LoVo (cell line): ENCODE data around the gene C20orf96.
"Not testable (repeated sequence)": the region's sequence is repeated elsewhere in the genome, so short reads cannot be mapped to it uniquely, and the experiment has no call there.

ENCODE experiments used
- DNase-seq: peaks from one replicate; pipeline ENCODE4 v3.0.0-alpha.2; 2016; ENCODE audit warnings: low spot score

Gene C20orf96

DNA sequence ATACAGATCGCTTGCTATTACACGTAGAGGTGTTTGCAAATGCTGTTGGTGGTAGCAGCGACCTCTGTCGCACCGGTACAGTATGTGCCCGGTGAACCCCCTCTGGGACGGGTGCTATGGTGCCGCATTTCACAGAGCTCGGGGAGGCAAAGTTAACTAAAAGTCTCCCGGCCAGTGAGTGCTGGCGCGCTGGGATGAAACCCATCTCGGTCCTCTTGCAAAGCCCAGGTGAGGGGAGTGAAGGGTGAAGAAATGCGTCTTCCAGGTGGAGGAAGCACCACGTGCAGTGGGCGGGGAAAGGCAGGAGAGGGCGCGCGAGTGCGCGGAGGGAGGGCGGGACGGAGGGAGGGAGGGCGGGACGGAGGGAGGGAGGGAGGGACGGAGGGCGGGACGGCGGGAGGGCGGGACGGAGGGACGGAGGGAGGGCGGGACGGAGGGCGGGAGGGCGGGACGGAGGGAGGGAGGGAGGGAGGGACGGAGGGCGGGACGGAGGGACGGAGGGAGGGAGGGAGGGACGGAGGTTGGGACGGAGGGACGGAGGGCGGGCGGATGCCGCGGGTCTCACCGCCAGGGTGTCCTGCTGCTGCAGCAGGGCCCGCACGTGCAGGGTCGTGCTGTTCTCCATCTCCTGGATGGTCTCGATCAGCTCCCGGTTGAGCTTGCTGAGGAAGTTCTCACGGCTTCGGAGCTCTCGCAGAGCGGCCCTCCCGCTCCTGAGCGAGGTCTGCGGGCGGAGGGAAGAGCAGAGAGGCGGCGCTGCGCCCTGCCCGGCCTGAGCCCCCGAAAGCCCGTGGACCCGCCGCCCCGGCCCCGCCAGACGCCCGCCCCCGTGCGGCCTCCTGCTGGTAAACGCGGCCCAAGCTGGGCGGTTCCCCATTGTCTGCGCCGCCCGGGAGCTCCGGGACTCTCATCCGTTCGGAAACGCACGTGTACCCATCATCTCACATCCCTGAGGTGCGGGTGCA lies 11.7 kb downstream of the C20orf96 start:
- DNase-seq = no peak

DNA sequence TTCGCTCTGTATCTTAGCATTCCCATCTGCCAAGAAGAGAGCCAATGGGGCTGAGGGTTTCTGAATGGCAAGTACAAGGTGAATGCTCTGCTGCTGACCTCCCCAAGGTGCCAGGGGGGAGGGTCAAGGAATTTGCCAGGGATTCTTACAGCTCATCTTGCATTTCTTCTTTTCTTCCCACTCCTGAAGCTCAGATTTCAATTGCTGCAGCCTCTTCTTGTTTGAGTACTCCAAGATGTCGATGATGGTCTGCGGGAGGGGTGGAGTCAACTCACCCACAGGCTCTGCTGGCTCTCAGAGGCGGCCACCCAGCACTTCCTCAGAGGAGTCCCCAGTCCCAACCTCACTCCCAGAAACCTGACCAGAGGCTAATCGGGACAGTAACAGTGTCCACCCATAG lies 12.4 kb downstream of the C20orf96 start:
- no peak for DNase-seq

DNA sequence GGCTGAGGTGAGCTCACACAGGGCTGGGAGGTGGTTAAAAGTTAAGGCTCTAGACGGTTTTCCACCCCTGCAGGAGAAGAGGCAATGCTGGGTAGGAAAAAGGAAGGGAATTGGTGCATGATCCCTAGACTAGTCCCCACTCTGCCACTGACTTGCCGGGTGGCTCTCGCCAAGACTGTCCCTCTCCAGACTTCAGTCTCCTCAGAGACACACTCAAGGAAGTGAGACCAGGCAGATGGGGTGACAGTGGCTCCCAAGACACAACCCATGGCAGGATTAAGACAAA lies 13.1 kb downstream of the C20orf96 start:
- no peak for DNase-seq

DNA sequence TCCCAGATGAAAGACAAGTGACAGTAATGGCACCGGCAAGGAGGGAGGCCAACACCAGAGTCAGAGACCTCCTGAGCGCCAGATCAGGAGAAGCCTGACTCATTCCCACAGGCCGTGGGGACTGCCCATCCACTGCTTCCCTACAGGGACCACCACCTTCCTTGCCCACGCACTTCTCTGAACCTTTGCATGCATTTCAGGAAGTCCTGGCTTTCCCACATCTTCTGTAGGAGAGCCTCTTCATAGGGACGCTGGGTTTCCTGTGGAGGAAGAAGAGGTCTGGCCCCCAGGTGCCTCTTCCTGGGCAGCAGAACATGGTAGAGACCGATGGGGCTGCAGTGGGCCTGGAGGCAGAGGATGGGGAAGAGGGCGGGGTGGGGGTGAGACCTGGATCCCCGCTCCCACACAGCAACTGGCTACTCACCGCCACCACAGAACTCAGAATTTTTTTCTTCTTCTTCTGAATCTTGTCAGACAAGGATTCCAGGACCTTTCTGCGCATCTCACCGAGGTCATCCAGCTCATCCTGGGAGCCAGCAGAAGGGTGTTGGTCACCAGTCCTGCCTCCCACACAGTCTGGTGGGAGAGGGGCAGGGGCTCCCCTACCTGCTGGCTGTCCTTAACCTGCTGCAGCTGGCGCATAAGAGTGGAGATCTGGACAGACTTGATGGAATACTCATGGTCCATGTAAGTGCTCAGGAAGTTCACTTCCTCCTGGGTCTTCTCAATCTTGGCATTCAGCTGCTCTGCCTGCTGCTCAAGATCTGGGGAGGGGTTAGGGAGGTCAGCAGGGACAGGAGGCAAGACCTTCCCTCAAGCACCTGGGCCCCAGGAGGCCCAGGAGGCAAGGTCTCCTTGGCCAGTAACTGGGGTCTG lies 13.7 kb downstream of the C20orf96 start:
- DNase-seq = no peak

DNA sequence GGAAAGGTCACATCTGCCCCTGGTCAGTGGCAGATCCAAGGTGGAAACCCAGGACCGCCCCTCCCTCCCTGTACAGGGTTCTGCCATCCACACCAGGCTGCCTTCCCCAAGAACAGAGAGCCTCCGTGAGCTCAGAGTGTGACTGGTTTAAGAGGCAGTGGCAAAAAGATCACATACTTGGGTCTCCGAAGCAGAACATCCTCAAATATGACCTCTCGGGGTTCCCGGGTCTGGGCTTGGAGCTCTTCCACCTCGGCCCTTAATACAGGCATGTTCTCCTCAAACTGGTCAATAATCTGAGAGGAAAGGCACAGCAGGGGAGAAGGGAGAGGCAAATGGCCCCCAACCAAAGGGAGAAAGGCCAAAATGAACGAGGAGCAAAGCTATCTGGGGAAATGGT lies 14.8 kb downstream of the C20orf96 start:
- no peak for DNase-seq

DNA sequence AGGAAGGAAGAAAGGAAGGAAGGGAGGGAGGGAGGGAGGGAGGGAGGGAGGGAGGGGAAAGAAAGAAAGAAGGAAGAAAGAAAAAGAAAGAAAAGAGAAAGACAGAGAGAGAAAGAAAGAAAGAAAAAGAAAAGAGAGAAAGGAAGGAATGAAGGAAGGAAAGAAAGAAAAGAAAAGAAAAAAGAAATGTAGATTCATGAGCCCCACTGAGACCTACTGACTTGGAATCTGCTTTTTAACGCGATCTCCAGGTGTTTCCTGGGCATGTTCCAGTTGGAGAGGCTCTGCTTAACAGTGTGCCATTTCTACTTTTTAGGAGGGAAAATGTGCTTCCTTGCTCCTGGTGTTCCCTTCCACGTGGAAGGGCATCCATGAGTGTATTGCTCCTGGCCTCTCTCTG lies 16.7 kb downstream of the C20orf96 start:
- DNase-seq = no peak

DNA sequence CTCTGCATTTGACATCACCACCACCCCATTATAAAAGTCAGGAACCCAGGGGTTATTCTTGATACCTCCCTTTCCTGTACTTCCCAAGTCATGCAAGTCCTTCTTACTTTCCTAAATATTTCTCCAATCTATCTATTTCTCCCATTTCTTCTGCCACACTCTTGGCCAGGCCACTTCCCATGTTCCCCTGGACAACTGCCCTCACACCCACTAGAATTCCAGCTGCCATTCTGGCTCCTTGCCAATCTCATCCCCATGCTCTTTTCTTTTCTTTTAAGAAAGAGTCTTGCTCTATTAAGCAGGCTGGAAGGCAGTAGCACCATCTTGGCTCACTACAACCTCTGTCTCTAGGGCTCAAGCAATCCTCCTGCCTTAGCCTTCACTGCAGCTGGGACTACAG lies 17.8 kb downstream of the C20orf96 start:
- DNase-seq = no peak

DNA sequence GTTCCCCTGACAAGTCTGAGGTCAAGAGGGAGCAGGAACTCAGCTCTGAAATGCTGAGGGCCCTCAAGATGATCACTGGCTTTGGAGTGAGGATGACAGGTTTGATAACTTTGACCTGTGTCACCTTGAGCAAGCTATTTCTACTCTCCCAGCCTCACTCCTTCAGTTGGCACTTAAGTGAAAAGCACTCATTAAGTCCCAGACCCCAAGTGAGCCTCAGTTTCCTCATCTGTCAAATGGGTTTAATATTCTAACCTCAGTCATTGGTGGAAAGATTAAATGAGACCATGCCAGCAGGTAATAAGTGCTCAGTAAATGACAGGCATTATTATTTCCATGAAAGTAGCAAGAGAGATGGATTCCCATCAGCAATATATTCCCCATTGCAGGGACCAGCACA lies 19.0 kb downstream of the C20orf96 start:
- no peak for DNase-seq

DNA sequence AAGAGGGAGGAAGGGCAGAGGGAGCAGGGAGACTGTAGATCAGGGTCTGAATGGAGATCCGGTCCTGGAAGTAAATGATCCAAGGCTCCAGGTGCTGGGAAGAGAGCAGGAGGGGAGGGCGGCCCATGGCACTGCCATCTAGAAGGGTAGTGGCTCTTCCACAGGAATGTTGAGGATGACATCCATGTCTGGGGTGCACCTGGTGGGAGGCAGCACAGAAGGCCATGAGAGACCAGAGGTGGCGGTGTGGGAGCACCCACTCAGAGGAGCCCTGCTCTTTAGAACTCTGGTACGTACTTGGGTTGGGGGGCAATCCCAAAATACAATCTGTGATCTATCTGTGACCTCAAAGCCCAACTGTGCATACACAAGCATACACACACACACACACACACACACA lies 19.5 kb downstream of the C20orf96 start:
- DNase-seq = no peak

DNA sequence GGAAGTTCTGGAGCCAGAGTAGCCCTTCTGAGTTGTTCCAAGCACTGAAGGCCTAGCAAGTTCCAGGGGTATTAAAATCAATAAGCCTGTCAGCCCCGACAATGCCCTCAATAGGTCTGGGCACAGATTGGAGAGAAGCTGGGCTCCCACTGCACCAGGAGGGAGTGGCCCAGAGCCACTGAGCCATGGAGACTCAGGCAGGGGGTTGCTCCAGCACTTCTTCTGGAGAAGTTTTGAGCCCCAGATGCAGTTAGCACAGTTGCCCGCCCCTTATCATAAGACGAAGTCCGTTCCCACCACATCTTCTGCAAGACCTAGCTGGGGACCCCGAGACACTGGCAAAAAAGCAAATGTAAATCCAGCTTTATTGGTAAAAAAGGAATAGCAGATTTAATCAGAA lies 20.0 kb downstream of the C20orf96 start:
- DNase-seq = no peak

DNA sequence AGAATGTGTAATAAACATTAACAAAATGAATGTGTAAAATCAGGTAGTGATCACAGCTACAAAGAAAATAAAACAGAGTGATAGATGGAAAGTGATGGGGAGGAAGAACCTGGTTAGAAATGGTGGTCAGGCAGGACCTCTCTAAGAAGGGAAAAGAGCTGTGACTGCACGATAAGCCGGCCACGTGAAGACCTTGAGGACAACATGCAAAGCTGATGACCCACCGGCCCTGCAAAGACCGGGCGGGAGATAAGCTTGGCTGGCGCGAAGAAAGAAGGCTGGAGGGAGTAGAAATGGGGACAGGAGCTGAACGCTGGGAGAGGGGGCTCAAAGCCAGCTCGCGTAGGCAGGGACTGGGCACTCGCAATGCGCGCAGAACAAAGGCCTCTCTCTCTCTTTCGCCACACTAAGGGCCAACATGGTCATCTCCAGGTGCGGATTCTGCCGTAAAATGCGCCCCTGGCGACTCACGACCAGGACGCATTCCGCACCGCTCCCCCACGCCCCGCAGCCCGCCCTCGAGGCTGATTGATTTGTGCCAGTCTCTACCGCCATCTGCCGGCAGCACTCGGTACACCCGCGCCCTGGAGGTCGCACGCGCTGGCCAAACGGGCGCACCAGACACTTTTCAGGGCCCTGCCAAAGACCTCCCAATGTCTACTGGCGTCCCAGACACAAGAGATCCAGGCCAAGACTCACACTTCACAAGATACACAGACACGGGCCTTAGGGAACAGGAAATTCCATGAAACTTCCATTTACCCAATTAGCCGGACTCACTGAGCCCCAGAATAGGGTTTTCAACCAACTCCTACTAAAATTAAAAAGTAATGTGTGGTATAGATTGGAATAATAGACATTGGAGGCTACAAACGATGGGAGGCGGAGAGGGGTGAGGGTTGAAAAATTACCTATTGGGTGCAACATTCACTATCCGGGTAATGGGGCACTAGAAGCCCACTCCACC lies 23.7 kb downstream of the C20orf96 start:
- peak; percentile 78 for DNase-seq

DNA sequence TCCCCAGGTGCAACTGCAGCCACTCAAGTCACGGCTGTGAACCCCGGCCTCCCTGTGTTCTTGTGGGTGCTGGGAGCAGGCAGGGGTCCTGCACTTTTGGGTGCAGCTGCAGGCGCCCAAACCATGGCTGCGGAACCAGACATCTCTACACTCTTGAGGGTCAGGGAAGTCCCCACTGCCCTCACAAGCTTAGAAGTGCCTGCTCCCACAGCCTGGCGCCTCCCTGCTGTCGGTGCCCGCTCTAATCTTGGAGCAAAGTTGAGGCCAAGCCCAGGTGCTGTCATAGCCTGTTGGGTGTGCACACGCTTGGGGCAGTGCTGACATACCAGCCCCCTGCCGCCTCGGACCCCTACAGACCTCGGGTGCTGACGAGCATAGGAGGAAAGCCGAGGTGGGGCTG lies 26.8 kb downstream of the C20orf96 start:
- no peak for DNase-seq

DNA sequence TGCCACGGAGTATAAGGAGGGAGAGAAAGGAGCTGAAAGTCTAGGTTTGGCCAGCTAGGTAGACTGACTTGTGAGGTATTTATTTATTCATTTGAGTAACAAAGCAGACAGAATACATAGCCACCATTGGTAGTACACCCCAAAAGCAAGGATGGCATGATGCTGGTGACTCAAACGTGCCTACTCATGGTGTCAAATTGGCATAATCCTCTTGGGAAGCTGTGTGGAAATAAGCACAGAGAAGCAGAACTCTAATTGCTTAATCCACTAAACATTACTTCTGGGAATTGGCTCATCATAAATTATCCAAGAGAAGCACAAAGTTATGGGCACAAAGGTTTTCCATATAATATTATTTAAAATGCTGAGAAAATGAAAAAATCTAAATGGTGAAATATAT lies 30.6 kb downstream of the C20orf96 start:
- no peak for DNase-seq

DNA sequence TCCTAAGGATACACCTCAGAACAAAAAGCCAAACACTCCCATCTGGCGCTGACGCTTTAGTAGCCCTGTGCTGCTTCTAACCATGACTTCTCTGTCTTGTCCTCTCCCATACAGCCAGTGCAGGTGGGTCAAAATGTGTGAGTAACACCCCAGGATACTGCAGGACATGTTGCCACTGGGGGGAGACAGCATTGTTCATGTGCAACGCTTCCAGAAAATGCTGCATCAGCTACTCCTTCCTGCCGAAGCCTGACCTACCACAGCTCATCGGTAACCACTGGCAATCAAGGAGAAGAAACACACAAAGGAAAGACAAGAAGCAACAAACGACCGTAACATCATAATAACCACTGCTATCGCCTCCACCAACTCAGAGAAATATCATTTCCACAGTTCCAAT lies 31.6 kb downstream of the C20orf96 start:
- DNase-seq = no peak

DNA sequence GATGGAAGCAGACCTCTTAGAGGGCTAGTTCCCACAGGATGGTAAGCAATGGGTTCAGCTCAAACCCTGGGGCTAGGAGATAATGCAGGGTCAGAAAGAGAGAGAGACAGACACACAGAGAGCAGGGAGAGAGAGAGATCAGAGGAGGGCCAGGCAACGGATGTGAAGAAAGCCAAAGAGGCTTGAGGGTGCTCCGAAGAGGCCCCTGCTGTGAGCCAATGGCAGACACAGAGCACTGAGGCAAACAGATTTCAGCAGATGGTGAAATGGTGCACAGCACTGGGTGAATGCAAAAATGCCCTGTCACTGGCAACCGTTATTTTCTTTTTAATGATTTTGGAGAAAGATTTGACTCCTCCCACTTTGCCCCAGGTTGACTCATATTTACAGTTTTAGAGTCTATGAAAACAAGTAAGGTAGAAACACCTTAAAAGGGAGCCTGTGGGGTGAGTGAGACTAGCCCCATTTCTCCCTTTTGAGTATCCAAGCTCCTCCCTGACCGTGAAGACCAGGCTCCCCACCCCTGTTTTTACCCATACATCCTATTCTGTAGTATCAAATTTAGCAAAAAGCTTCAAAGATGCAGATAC lies 32.2 kb downstream of the C20orf96 start:
- no peak for DNase-seq

DNA sequence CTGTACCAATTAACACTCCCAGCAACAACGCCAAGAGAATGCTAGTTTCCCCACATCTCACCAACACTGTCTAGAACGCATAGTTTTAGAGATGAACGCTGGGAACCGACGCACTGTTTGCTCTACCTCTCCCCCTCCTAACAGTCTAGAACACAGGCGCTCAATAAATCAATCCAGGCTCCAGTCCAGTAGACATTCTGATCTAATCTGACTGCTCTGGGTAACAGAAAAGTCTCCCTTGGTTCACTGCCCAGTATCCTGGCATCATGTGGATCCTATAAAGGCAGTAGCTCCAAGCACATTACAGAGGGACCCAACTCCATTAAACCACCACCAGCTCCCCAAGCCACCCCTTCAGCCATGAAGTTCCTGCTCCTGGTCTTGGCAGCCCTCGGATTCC lies 33.1 kb downstream of the C20orf96 start, which contains the start of gene DEFB132:
DEFB132 (plus strand) TSS at position 306 of the 400 bp plus-strand sequence; CDS start at position 361, 55 bp downstream.
- DNase-seq = no peak

DNA sequence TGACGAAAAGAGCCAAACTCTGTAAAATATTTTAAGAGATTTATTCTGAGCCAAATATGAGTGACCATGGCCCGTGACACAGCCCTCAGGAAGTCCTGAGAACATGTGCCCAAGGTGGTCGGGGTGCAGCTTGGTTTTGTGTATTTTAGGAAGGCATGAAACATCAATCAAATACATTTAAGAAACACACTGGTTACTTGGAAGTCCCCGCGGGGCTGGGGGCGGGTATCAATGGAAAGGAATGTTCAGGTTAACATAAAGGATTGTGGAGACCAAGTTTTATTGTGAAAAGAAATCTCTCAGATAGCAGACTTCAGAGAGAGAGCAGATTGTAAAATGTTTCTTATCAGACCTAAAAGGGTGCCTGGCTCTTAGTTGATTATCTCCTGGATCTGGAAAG lies 37.1 kb downstream of the C20orf96 start:
- not testable (repeated sequence) for DNase-seq

DNA sequence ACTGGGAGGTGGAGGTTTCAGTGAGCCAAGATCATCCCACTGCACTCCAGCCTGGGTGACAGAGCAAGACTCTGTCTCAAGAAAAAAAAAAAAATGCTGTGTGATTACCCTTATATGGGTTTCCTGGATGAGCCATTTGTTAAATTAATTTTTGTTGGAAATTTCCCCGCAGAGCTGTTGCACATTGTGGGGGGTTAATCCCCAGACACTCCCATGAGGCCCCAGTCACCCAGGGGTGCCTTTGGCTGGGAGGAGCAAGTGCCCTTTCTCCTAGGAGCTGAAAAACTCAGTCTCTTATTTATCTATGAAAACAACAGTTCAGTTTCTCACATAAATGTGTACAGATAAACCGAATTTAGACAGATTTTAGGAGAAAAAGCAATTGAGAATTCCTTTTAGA lies 37.7 kb downstream of the C20orf96 start:
- DNase-seq = no peak

DNA sequence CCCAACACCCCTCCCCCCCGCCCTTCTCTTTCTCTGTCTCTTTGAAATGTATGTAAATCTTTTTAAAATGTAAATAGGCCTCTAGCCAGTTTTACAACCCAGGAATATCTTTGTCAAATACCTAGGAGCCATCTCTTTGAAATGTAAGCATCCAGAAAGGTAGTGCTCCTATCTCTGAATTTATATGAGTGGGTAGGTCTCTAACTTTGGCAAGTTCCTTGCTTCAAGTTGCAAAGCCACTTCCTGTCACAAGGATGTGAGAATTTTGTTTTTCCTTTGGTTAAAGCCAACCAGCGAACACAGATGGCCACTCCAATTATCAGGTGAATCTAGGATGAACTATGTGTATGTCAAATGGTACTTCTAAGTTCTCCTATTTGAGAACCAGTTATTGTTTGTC lies 39.2 kb downstream of the C20orf96 start:
- no peak for DNase-seq

DNA sequence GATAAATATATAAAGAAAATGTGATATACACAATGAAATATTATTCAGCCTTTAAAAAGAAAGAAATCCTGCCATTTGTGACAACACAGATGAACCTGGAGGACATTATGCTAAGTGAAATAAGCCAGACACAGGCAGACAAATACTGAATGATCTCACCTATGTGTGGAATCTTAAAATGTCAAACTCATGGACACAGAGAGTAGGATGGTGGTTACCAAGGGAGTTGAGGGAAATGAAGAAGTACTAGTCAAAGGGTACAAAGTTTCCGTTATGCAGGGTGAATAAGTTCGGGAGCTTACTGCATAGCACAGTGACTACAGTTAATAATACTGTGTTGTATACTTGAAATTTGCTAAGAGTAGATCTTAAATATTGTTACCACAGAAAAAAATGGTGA lies 47.6 kb downstream of the C20orf96 start:
- no peak for DNase-seq

DNA sequence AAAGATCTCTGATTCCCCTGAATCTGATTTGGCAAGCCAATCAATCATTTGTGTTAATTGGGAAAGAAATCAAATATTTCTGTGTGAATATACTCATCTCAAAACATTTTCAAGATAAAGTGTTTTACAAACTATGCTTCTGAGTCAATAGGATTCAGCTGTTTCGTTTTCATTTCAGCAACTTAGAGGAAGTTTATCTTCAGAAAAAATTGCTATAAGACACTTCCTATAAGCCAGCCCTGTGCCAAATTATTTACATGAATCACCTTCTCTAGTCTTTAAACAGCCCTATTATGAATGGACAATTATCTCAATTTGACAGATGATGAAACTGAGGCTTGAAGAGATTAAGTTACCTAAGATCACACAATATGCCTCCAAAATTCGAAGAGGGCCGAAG lies 52.6 kb downstream of the C20orf96 start:
- DNase-seq = no peak

DNA sequence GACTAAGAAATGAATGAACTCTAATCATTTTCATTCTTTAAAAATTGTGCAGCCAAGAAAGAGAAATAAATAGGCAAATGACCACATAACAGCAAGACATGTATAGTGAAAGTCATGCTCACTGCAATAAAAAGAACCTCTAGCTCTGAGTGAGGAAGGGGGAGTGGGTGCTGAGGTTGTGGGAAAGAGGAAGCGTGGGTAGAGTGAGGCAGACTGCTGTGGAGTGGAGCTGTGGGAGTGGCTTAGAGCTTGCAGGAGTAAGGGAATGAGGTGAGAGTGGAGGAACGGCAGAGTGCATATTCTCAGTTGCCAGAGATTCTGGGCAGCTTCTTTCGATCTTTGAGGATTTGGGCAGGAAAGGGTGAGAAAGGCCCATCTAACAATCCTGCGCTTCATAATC lies 53.1 kb downstream of the C20orf96 start:
- no peak for DNase-seq
